ENCODE results near the gene TCF25.

TCF25 gene

GRCh38 chr16:89953671-89954406 lies 80.4 kb downstream of the TCF25 start:
- DNase-seq (ENCODE audit: low read depth) = no peak
- H3K4me3 ChIP-seq (replicated peaks; ENCODE audit: low read depth, low read length) = no peak overlapping the region
- TF ChIP-seq CTCF (IDR thresholded peaks at IDR 0.05; ENCODE audit: low read length, missing control alignments) = no peak

GRCh38 chr16:89954462-89954861 lies 81.1 kb downstream of the TCF25 start:
- TF ChIP-seq CTCF (IDR thresholded peaks at IDR 0.05; ENCODE audit: low read length, missing control alignments) = no peak
- no peak overlapping the region for H3K4me3 ChIP-seq (replicated peaks; ENCODE audit: low read depth, low read length)
- no peak for DNase-seq (ENCODE audit: low read depth)

- H3K4me3 ChIP-seq (replicated peaks; ENCODE audit: low read depth, low read length) = no peak overlapping the region
- no peak for DNase-seq (ENCODE audit: low read depth)
- TF ChIP-seq CTCF (IDR thresholded peaks at IDR 0.05; ENCODE audit: low read length, missing control alignments) = no peak
Measured at GRCh38 chr16:89955001-89955685, 81.8 kb downstream of the TCF25 start.

GRCh38 chr16:89956505-89957215 lies 83.3 kb downstream of the TCF25 start:
- no peak for DNase-seq (ENCODE audit: low read depth)
- no peak for TF ChIP-seq CTCF (IDR thresholded peaks at IDR 0.05; ENCODE audit: low read length, missing control alignments)
- no peak overlapping the region for H3K4me3 ChIP-seq (replicated peaks; ENCODE audit: low read depth, low read length)

GRCh38 chr16:89957216-89957785 lies 83.9 kb downstream of the TCF25 start:
- no peak for TF ChIP-seq CTCF (IDR thresholded peaks at IDR 0.05; ENCODE audit: low read length, missing control alignments)
- DNase-seq (ENCODE audit: low read depth) = no peak
- H3K4me3 ChIP-seq (replicated peaks; ENCODE audit: low read depth, low read length) = no peak overlapping the region

- no peak for TF ChIP-seq CTCF (IDR thresholded peaks at IDR 0.05; ENCODE audit: low read length, missing control alignments)
- H3K4me3 ChIP-seq (replicated peaks; ENCODE audit: low read depth, low read length) = no peak overlapping the region
- peak; percentile 23 for DNase-seq (ENCODE audit: low read depth)
Measured at GRCh38 chr16:89958068-89958467, 84.7 kb downstream of the TCF25 start.

Measured in fibroblast of pulmonary artery (primary cell).